Rectal smooth muscle tissue (tissue), 1 donor: ENCODE measurements around the gene NT5C3A.

ENCODE experiments used
- H3K27ac ChIP-seq: one replicate; pipeline ENCODE4 v1.7.0; 2013; ENCODE audit warnings: low read depth, low read length, inconsistent platforms
- H3K27me3 ChIP-seq: one replicate; pipeline ENCODE4 v1.7.0; 2013; ENCODE audit warnings: low read length; ENCODE audit not compliant: control insufficient read depth, insufficient read depth
- H3K36me3 ChIP-seq: one replicate; pipeline ENCODE4 v1.7.0; 2013; ENCODE audit warnings: low read length; ENCODE audit not compliant: control insufficient read depth, insufficient read depth
- H3K4me1 ChIP-seq: one replicate; pipeline ENCODE4 v1.7.0; 2013; ENCODE audit warnings: low read length; ENCODE audit not compliant: control insufficient read depth, insufficient read depth
- H3K4me3 ChIP-seq: one replicate; pipeline ENCODE4 v1.7.0; 2013; ENCODE audit warnings: low read length
- H3K9ac ChIP-seq: one replicate; pipeline ENCODE4 v1.7.0; 2013; ENCODE audit warnings: low read length

NT5C3A gene

GRCh38 chr7:33091641-33092191, 29.1 kb upstream of the NT5C3A start:
- no peaks in the 10 kb centered on the region for H3K27me3 ChIP-seq
- H3K27ac ChIP-seq = no peak overlapping the region
- no peak overlapping the region for H3K9ac ChIP-seq
- H3K4me1 ChIP-seq = no peaks in the 10 kb centered on the region
- peaks cover 10% of the 10 kb centered on the region for H3K36me3 ChIP-seq
- no peak overlapping the region for H3K4me3 ChIP-seq

- Histone ChIP-seq H3K4me3 (no peak overlapping the region), H3K27me3 (no peaks in the 10 kb centered on the region), H3K9ac (no peak overlapping the region), H3K36me3 (peaks cover 5% of the 10 kb centered on the region), H3K4me1 (no peaks in the 10 kb centered on the region), H3K27ac (no peak overlapping the region)
These were observed 28.5 kb upstream of the NT5C3A start for GRCh38 chr7:33091111-33091531.

GRCh38 chr7:33089142-33089541, 26.6 kb upstream of the NT5C3A start:
- no peak overlapping the region for H3K4me3 ChIP-seq
- H3K4me1 ChIP-seq = no peaks in the 10 kb centered on the region
- H3K36me3 ChIP-seq = no peaks in the 10 kb centered on the region
- H3K9ac ChIP-seq = no peak overlapping the region
- no peak overlapping the region for H3K27ac ChIP-seq
- no peaks in the 10 kb centered on the region for H3K27me3 ChIP-seq

- Histone ChIP-seq H3K36me3 (no peaks in the 10 kb centered on the region), H3K27ac (no peak overlapping the region), H3K9ac (no peak overlapping the region), H3K4me3 (no peak overlapping the region), H3K4me1 (no peaks in the 10 kb centered on the region), H3K27me3 (no peaks in the 10 kb centered on the region)
These were observed 25.3 kb upstream of the NT5C3A start for GRCh38 chr7:33087858-33088257.

- no peaks in the 10 kb centered on the region for H3K4me1 ChIP-seq
- H3K9ac ChIP-seq = no peak overlapping the region
- no peaks in the 10 kb centered on the region for H3K36me3 ChIP-seq
- H3K27me3 ChIP-seq = no peaks in the 10 kb centered on the region
- no peak overlapping the region for H3K27ac ChIP-seq
- H3K4me3 ChIP-seq = no peak overlapping the region
These were observed 24.8 kb upstream of the NT5C3A start for GRCh38 chr7:33087356-33087755.

GRCh38 chr7:33079763-33080690, 17.5 kb upstream of the NT5C3A start:
- Histone ChIP-seq H3K27me3 (no peaks in the 10 kb centered on the region), H3K4me1 (no peaks in the 10 kb centered on the region)

GRCh38 chr7:33079096-33079495, 16.5 kb upstream of the NT5C3A start:
- no peaks in the 10 kb centered on the region for H3K36me3 ChIP-seq
- no peak overlapping the region for H3K27ac ChIP-seq
- H3K4me1 ChIP-seq = no peaks in the 10 kb centered on the region
- H3K4me3 ChIP-seq = no peak overlapping the region
- H3K9ac ChIP-seq = no peak overlapping the region
- H3K27me3 ChIP-seq = no peaks in the 10 kb centered on the region

More at GRCh38 chr7:33079763-33080690, 17.5 kb upstream of the NT5C3A start:
- Histone ChIP-seq H3K9ac (no peak overlapping the region), H3K36me3 (no peaks in the 10 kb centered on the region), H3K4me3 (no peak overlapping the region), H3K27ac (no peak overlapping the region)

GRCh38 chr7:33076737-33077136, 14.2 kb upstream of the NT5C3A start:
- H3K36me3 ChIP-seq = no peaks in the 10 kb centered on the region
- no peak overlapping the region for H3K27ac ChIP-seq
- no peak overlapping the region for H3K9ac ChIP-seq
- H3K4me1 ChIP-seq = peaks cover 3% of the 10 kb centered on the region
- H3K27me3 ChIP-seq = no peaks in the 10 kb centered on the region
- H3K4me3 ChIP-seq = no peak overlapping the region

GRCh38 chr7:33075818-33076518, 13.4 kb upstream of the NT5C3A start:
- Histone ChIP-seq H3K4me3 (no peak overlapping the region), H3K27me3 (no peaks in the 10 kb centered on the region), H3K27ac (no peak overlapping the region), H3K9ac (no peak overlapping the region), H3K36me3 (no peaks in the 10 kb centered on the region), H3K4me1 (peaks cover 3% of the 10 kb centered on the region)

- Histone ChIP-seq H3K4me1 (peaks cover 3% of the 10 kb centered on the region), H3K9ac (no peak overlapping the region), H3K27ac (no peak overlapping the region), H3K27me3 (no peaks in the 10 kb centered on the region), H3K36me3 (no peaks in the 10 kb centered on the region), H3K4me3 (no peak overlapping the region)
These were observed 10.7 kb upstream of the NT5C3A start for GRCh38 chr7:33073243-33073642.

GRCh38 chr7:33072471-33072870, 9.9 kb upstream of the NT5C3A start:
- Histone ChIP-seq H3K4me1 (peaks cover 3% of the 10 kb centered on the region), H3K36me3 (no peaks in the 10 kb centered on the region), H3K4me3 (no peak overlapping the region), H3K9ac (no peak overlapping the region), H3K27me3 (no peaks in the 10 kb centered on the region), H3K27ac (no peak overlapping the region)

- H3K27ac ChIP-seq = no peak overlapping the region
- no peak overlapping the region for H3K4me3 ChIP-seq
- H3K9ac ChIP-seq = no peak overlapping the region
- H3K4me1 ChIP-seq = peaks cover 3% of the 10 kb centered on the region
- no peaks in the 10 kb centered on the region for H3K27me3 ChIP-seq
- H3K36me3 ChIP-seq = no peaks in the 10 kb centered on the region
These were observed 8.3 kb upstream of the NT5C3A start for GRCh38 chr7:33070831-33071230.
